ENCODE results near the gene ARHGEF3.

GRCh38 chr3:56689303-56689702 is 112.4 kb downstream of the ARHGEF3 start:
- TF ChIP-seq CTCF (IDR thresholded peaks at IDR 0.05) (no peak), POLR2A (IDR thresholded peaks at IDR 0.05) (no peak)

All from lower leg skin (tissue), 3 donors.